K562 (cell line): Measurements from ENCODE around the gene CALU. TPM values are rescaled to one million over a fixed set of nuclear protein-coding genes. Genes with fewer than 3 reads are reported as not detected.

Experiments used
- BACH1 ChIP-seq: fragments of 200-800 bp; sonication (Bioruptor generic); IDR thresholded peaks from 2 replicates; pipeline ENCODE4 v1.6.1; 2016; ENCODE audit warnings: missing genetic modification characterization, missing compliant biosample characterization
- CHD1 ChIP-seq: fragments of 200-600 bp; sonication (generic); IDR thresholded peaks from one replicate; pipeline ENCODE4 v1.6.1; 2012; ENCODE audit warnings: mild to moderate bottlenecking, moderate library complexity, low read length, inconsistent platforms
- CHD2 ChIP-seq: IDR thresholded peaks from 2 replicates; pipeline ENCODE4 v1.6.1; 2011; ENCODE audit warnings: low read depth, low read length
- CHD4 ChIP-seq: fragments of 200-600 bp; sonication (generic); IDR thresholded peaks from 3 replicates; pipeline ENCODE4 v1.6.1; 2012; ENCODE audit warnings: low read depth, mild to moderate bottlenecking, mixed read lengths, low read length, inconsistent platforms; ENCODE audit not compliant: insufficient read depth, insufficient replicate concordance, poor library complexity, severe bottlenecking
- ELF1 ChIP-seq: fragments of 200-800 bp; sonication (Bioruptor generic); IDR thresholded peaks from 2 replicates; pipeline ENCODE4 v1.6.1; 2016; ENCODE audit warnings: missing genetic modification characterization, missing compliant biosample characterization
- HLTF ChIP-seq: fragments of 450-650 bp; IDR thresholded peaks from 2 replicates; pipeline ENCODE4 v1.6.1; 2016
- NFE2 ChIP-seq: IDR thresholded peaks from 2 replicates; pipeline ENCODE4 v1.6.1; 2014; ENCODE audit warnings: antibody characterized with exemption, low read depth
- PHB ChIP-seq: fragments of 250-450 bp; sonication (Bioruptor Pico); IDR thresholded peaks from 2 replicates; pipeline ENCODE4 v1.5.0; 2021
- POLR2AphosphoS5 ChIP-seq: IDR thresholded peaks from 2 replicates; pipeline ENCODE4 v1.6.1; 2011; ENCODE audit warnings: mild to moderate bottlenecking, low read depth, low read length, moderate library complexity; ENCODE audit not compliant: control insufficient read depth, insufficient read depth
- SAFB2 ChIP-seq: fragments of 200-400 bp; formaldehyde crosslinking; IDR thresholded peaks from 2 replicates; pipeline ENCODE4 v1.6.1; 2018; ENCODE audit warnings: borderline replicate concordance, low read length, low read depth, moderate library complexity; ENCODE audit not compliant: severe bottlenecking
- SMAD4 ChIP-seq: fragments of 250-450 bp; sonication (Bioruptor Pico); conservative IDR thresholded peaks from 2 replicates; pipeline ENCODE4 v1.8.0; 2021; ENCODE audit warnings: inconsistent platforms, mild to moderate bottlenecking, moderate library complexity
- SRSF1 ChIP-seq: fragments of 200-400 bp; formaldehyde crosslinking; IDR thresholded peaks from 2 replicates; pipeline ENCODE4 v1.6.1; 2017; ENCODE audit warnings: mild to moderate bottlenecking, low read depth, low read length, moderate library complexity
- SRSF3 ChIP-seq: fragments of 200-400 bp; formaldehyde crosslinking; IDR thresholded peaks from 2 replicates; pipeline ENCODE4 v1.6.1; 2016; ENCODE audit warnings: mild to moderate bottlenecking, low read length, moderate library complexity; ENCODE audit not compliant: insufficient read depth
- TAF9B ChIP-seq: fragments of 450-650 bp; IDR thresholded peaks from 2 replicates; pipeline ENCODE4 v1.6.1; 2018; ENCODE audit warnings: mild to moderate bottlenecking; ENCODE audit not compliant: partially characterized antibody
- TCF7L2 ChIP-seq: fragments of 150-350 bp; IDR thresholded peaks from 2 replicates; pipeline ENCODE4 v1.6.1; 2016; ENCODE audit warnings: low read depth, mild to moderate bottlenecking, low read length, moderate library complexity
- TSC22D4 ChIP-seq: fragments of 450-650 bp; IDR thresholded peaks from 2 replicates; pipeline ENCODE4 v1.6.1; 2016; ENCODE audit warnings: missing genetic modification characterization, missing biosample characterization, control low read depth
- ZBTB11 ChIP-seq, 3 experiments: fragments of 200-800 bp in 1 of 3; fragments of 250-450 bp in 1 of 3; fragments of 450-650 bp in 1 of 3; sonication (Bioruptor Pico) in 1 of 3; sonication (Bioruptor generic) in 1 of 3; formaldehyde crosslinking in 1 of 3; IDR thresholded peaks; 2 replicates each; pipeline versions ENCODE4 v1.6.1 to v1.8.0; 2016 to 2022; ENCODE audit warnings: mild to moderate bottlenecking in 2 of 3, missing genetic modification characterization in 2 of 3, missing compliant biosample characterization in 1 of 3, moderate library complexity in 1 of 3
- ZBTB7A ChIP-seq: IDR thresholded peaks from 2 replicates; pipeline ENCODE4 v1.6.1; 2011; ENCODE audit warnings: low read depth, mild to moderate bottlenecking, low read length, moderate library complexity, borderline replicate concordance; ENCODE audit not compliant: control insufficient read depth
- ZBTB8A ChIP-seq: fragments of 450-650 bp; IDR thresholded peaks from 2 replicates; pipeline ENCODE4 v1.6.1; 2018; ENCODE audit warnings: mild to moderate bottlenecking, moderate library complexity; ENCODE audit not compliant: partially characterized antibody
- ZC3H11A ChIP-seq: IDR thresholded peaks from 2 replicates; pipeline ENCODE4 v1.6.1; 2012; ENCODE audit warnings: low read depth, low read length, improper control_type of control experiment
- ZNF143 ChIP-seq: sonication (generic); formaldehyde crosslinking; IDR thresholded peaks from 2 replicates; pipeline ENCODE4 v1.9.0; 2022; ENCODE audit warnings: mild to moderate bottlenecking, missing genetic modification reagents
- ZNF655 ChIP-seq: fragments of 250-450 bp; sonication (Bioruptor Pico); IDR thresholded peaks from 2 replicates; pipeline ENCODE4 v1.5.0; 2021
- ZNF766 ChIP-seq: fragments of 200-800 bp; sonication (Bioruptor generic); conservative IDR thresholded peaks from 2 replicates; pipeline ENCODE4 v1.6.1; 2016; ENCODE audit warnings: missing genetic modification characterization, missing compliant biosample characterization
- polyA plus RNA-seq, 8 experiments: library from polyadenylated mRNA; depleted of rRNA in 4 of 8; stranded (reverse) in 5 of 8; unstranded in 3 of 8; fragments of >200 nt; fragmentation: Nextera tagmentation in 2 of 8; fragmentation: Illumina TruSeq in 1 of 8; extraction: Ambion mirVana in 2 of 8; extraction: Trizol in 1 of 8; gene quantifications; 2 replicates each; pipeline versions ENCODE4 v1.2.1 to v1.2.3, GENCODE V29; 2011 to 2014; ENCODE audit warnings: inconsistent platforms in 1 of 8, missing spikeins in 1 of 8
- total RNA-seq, 7 experiments: library from RNA; depleted of rRNA in 6 of 7; stranded (reverse); fragments of >200 nt in 6 of 7; fragmentation: Illumina TruSeq in 2 of 7; extraction: Trizol in 2 of 7; gene quantifications; 2 replicates each; pipeline versions ENCODE4 v1.2.1 to v1.2.3, GENCODE V29; 2011 to 2021; ENCODE audit warnings: low replicate concordance in 1 of 7

The CALU gene
- total and polyA plus RNA-seq, 9 of the 15 experiments (the other 6 are each of a cell fraction or from before 2014, with no cell fraction given) = 166 to 286 (median 215) TPM

GRCh38 chr7:128738570-128739047 is 550 bp upstream of the CALU start (continued):
- TF ChIP-seq SRSF3 = no peak
- TF ChIP-seq SMAD4 = peak; percentile 61
- no peak for TF ChIP-seq CHD4
- no peak for TF ChIP-seq TSC22D4 (tag)
- TF ChIP-seq ZBTB8A = no peak
- no peak for TF ChIP-seq ELF1 (tag)
- no peak for TF ChIP-seq PHB (CRISPR knock-in tag)
- no peak for TF ChIP-seq CHD2
- no peak for TF ChIP-seq ZNF655 (CRISPR knock-in tag)
- TF ChIP-seq CHD1 = no peak
- TF ChIP-seq SAFB2 = no peak
- TF ChIP-seq POLR2AphosphoS5 = no peak
- peak; percentile 83 for TF ChIP-seq HLTF
- TF ChIP-seq ZBTB11 (CRISPR knock-in tag; IDR thresholded peaks at IDR 0.05) = no peak; a peak in 1 of 6 replicates
- TF ChIP-seq BACH1 (tag) = no peak
- peak; percentile 21; the same call in 1 of the 2 replicates for TF ChIP-seq ZC3H11A
- TF ChIP-seq ZNF143 (CRISPR knock-in tag) = no peak
- no peak for TF ChIP-seq NFE2
- TF ChIP-seq ZNF766 = 0 out of 2 replicates have a peak, but pooled peaks have one; percentile 49
- no peak for TF ChIP-seq TAF9B
- TF ChIP-seq SRSF1 = no peak
- no peak for TF ChIP-seq TCF7L2
- no peak for TF ChIP-seq ZBTB7A
